Measurements from ENCODE around the gene WNT2B. TPM values are rescaled to one million over a fixed set of nuclear protein-coding genes. Genes with fewer than 3 reads are reported as not detected.
"Not testable (repeated sequence)": the region's sequence is repeated elsewhere in the genome, so short reads cannot be mapped to it uniquely, and the experiment has no call there.

WNT2B gene
- total RNA-seq, 4 donors from 2014 or later, result 0.78 to 2.6 (median 1.4) TPM

DNA sequence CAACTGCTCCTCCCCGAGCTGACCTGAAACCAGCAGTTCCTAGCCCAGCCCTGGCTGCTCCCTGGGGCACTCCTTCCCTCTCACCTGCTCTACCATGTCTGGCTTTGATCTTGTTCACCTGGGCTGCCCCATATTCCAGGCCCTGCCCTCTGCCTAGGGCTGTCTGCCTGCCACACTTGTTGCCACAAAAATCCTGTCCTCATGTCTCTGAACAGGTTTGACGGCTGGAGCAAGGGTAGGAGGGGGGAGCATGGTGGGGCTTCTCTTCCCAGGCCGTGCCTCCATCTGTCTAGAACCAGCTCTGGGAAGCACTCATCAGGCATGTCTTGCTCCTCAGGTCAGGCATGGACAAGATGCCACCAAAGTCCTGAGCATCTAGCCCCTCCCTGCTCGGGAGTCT, 44.3 kb upstream of the WNT2B start:
- Histone ChIP-seq H3K36me3 (no peaks in the 10 kb centered on the region), H3K27ac (no peak overlapping the region), H3K9me3 (no peaks in the 10 kb centered on the region), H3K27me3 (no peaks in the 10 kb centered on the region), H3K4me1 (peaks cover 21 to 37% of the 10 kb centered on the region in 2 donors), H3K4me3 (replicated peaks in 1 of 3) (no peak overlapping the region)
- intact Hi-C loops (cut with DNase I), result loop anchor here (5.0 to 10.0 kb wide), 2 partner anchors 62 to 240 kb away; partner anchors contain the start of gene RHOC
- TF ChIP-seq, protein P1, sequence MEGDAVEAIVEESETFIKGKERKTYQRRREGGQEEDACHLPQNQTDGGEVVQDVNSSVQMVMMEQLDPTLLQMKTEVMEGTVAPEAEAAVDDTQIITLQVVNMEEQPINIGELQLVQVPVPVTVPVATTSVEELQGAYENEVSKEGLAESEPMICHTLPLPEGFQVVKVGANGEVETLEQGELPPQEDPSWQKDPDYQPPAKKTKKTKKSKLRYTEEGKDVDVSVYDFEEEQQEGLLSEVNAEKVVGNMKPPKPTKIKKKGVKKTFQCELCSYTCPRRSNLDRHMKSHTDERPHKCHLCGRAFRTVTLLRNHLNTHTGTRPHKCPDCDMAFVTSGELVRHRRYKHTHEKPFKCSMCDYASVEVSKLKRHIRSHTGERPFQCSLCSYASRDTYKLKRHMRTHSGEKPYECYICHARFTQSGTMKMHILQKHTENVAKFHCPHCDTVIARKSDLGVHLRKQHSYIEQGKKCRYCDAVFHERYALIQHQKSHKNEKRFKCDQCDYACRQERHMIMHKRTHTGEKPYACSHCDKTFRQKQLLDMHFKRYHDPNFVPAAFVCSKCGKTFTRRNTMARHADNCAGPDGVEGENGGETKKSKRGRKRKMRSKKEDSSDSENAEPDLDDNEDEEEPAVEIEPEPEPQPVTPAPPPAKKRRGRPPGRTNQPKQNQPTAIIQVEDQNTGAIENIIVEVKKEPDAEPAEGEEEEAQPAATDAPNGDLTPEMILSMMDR (IDR thresholded peaks at IDR 0.05), result no peak
- TF ChIP-seq POLR2A (IDR thresholded peaks at IDR 0.05), result no peak
- DNase-seq, result no peak
- WGBS, 2 donors, result 48 to 62% methylated on average over 2 to 4 of the region's 4 CpGs

DNA sequence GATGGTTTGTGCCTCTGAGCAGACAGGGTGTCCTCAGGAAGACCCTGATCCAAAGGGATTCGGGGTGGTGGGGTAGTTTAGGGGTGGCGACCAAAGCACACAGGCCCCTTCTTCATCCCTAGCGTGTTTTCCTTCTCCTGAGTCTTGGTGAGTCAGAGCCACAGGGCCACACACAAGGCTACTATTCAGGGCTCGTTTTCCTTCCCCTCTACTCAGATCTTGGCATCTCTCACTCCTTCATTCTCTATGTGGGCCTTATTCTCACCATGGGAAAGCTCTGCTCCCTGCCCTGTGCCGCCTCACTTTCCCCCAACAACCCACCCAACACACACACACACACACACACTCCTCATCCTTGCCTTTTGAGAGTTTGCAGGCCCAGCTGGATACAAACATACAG, 43.6 kb upstream of the WNT2B start:
- H3K4me1 ChIP-seq, result peaks cover 18 to 31% of the 10 kb centered on the region in 2 donors

DNA sequence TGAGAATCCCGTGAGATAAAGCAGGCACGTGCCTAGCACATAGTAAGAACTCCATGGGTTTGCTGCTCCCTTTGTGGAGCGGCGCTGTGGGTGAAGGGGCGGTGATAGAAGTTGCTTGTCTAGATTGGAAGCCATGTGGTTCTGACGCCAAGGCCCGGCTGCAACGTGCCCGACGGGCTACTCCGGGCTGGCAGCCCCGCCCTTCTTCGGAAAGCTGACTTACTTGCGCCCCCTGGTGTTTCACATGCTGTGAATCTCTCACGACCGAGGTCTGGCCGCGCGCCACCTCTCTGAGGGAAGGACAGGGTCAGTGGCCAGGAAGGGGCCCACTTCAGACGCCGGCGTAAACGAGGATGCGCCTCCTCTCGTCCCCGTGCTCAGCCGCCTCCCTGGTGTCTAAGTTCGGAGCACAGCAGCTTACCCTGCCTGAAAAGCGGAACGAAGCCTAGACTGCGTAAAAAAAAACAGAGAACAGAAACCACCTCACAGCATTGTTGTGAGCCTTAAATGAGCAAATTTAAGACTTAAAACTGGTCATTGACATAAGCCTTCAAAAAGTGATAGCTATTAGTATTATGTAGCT, 42.6 kb upstream of the WNT2B start:
- Histone ChIP-seq H3K27ac (peak overlapping the region in 2 of 3 donors; percentile 26 to 35), H3K4me1 (peaks cover 12 to 21% of the 10 kb centered on the region in 2 donors)
- WGBS, 2 donors, result 2% methylated on average over 11 to 24 of the region's 31 CpGs

More for the DNA sequence above, 43.6 kb upstream of the WNT2B start:
- DNase-seq, result no peak
- Histone ChIP-seq H3K36me3 (no peaks in the 10 kb centered on the region), H3K4me3 (replicated peaks in 1 of 3) (no peak overlapping the region), H3K9me3 (no peaks in the 10 kb centered on the region), H3K27me3 (no peaks in the 10 kb centered on the region), H3K27ac (peak overlapping the region in 1 of 3 donors; percentile 0)
- intact Hi-C loops (cut with DNase I), result loop anchor here (10.0 kb wide), 1 partner anchor 240 kb away; the partner anchor contains the start of gene RHOC
- TF ChIP-seq POLR2A (IDR thresholded peaks at IDR 0.05), result no peak
- TF ChIP-seq, protein P1 (IDR thresholded peaks at IDR 0.05), result no peak
- 69 to 79% methylated on average over 5 of the region's 5 CpGs for WGBS, 2 donors

DNA sequence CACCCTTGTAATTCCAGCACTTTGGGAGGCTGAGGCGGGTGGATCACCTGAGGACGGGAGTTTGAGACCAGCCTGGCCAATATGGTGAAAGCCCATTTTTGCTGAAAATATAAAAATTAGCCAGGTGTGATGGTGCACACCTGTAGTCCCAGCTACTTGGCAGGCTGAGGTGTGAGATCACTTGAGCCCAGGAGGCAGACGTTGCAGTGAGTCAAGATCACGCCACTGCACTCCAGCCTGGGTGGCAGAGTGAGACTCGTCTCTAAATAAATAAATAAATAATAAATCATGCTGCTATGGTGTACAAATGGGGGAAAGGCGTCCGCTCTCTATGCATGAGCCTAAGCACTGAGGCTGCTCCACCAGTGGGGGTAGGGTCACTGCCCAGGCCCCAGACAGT, 38.4 kb upstream of the WNT2B start:
- H3K27me3 ChIP-seq; intact Hi-C loops (cut with DNase I); H3K4me1 ChIP-seq; H3K4me3 ChIP-seq (replicated peaks in 1 of 3); H3K36me3 ChIP-seq; H3K27ac ChIP-seq; H3K9me3 ChIP-seq; DNase-seq: not testable (repeated sequence)
- WGBS, 2 donors, result 83 to 85% methylated on average over 7 of the region's 7 CpGs

More for the DNA sequence above, 42.6 kb upstream of the WNT2B start:
- Histone ChIP-seq H3K36me3 (no peaks in the 10 kb centered on the region), H3K4me3 (replicated peaks in 1 of 3) (peak overlapping the region in 1 of 3 donors; percentile 1), H3K9me3 (no peaks in the 10 kb centered on the region), H3K27me3 (no peaks in the 10 kb centered on the region)
- intact Hi-C loops (cut with DNase I), result loop anchor here (2.0 to 10.0 kb wide), 2 partner anchors 75 to 239 kb away; partner anchors contain the start of gene RHOC
- peak; percentile 95 to 97 for DNase-seq
- TF ChIP-seq POLR2A (IDR thresholded peaks at IDR 0.05), result no peak
- TF ChIP-seq, protein P1 (IDR thresholded peaks at IDR 0.05), result peak; percentile 58 to 94 (median 86)

DNA sequence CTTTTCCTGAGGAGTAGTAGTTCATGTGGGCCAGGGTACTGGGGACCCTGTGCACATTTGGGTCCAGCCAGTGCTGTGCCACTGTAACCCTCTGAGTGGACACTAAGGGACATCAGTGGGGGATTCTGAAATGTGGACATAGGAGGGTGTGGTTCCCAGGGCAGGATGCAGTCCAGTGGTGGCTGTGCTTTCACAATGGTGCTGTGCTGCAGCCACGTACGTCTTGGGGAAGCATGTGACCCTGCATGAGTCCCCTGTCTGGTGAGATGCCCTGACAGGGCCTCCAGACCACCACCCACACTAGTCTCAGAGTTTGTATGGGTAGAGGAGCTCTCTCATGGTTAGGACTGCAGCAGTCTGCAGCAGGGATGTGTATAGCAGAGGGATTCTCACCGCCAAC, 37.8 kb upstream of the WNT2B start:
- Histone ChIP-seq H3K4me1 (peaks cover 0 to under 1% of the 10 kb centered on the region in 2 donors), H3K27me3 (no peaks in the 10 kb centered on the region), H3K36me3 (no peaks in the 10 kb centered on the region), H3K27ac (no peak overlapping the region), H3K9me3 (no peaks in the 10 kb centered on the region), H3K4me3 (replicated peaks in 1 of 3) (no peak overlapping the region)
- TF ChIP-seq, protein P1 (IDR thresholded peaks at IDR 0.05), result no peak
- no peak for TF ChIP-seq POLR2A (IDR thresholded peaks at IDR 0.05)
- WGBS, 2 donors, result 64 to 70% methylated on average over 3 of the region's 3 CpGs
- DNase-seq, result no peak
- intact Hi-C loops (cut with DNase I), result no loop called here
